Measurements from ENCODE around the gene SPHK1.

DNA sequence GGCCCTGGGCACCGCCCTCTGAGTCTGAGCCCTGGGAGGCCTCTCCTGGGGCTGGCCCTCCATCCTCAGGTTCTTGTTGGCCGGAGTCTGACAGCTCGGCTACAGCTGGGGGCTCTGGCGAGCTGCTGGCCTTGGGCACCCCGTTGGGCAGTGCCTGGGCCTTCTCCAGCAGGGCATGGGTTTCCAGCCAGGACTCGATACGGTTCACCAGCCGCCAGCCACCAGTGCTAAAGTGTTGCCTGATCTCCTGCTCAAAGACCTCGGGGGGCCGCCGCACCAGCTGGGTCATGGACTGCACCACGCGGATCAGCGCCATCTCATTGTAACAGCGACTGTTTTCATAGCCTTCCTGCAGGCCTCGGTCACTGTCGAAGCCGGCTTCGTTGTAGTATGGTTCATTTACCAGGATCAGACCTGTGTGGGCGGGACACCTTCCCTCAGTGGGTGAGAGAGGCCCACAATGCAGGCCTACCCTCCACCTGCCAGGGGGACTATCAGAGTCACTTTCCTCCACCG lies 6.8 kb downstream of the SPHK1 start:
- TF ChIP-seq, protein P1, sequence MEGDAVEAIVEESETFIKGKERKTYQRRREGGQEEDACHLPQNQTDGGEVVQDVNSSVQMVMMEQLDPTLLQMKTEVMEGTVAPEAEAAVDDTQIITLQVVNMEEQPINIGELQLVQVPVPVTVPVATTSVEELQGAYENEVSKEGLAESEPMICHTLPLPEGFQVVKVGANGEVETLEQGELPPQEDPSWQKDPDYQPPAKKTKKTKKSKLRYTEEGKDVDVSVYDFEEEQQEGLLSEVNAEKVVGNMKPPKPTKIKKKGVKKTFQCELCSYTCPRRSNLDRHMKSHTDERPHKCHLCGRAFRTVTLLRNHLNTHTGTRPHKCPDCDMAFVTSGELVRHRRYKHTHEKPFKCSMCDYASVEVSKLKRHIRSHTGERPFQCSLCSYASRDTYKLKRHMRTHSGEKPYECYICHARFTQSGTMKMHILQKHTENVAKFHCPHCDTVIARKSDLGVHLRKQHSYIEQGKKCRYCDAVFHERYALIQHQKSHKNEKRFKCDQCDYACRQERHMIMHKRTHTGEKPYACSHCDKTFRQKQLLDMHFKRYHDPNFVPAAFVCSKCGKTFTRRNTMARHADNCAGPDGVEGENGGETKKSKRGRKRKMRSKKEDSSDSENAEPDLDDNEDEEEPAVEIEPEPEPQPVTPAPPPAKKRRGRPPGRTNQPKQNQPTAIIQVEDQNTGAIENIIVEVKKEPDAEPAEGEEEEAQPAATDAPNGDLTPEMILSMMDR (IDR thresholded peaks at IDR 0.05), result no peak
- TF ChIP-seq POLR2AphosphoS5 (IDR thresholded peaks at IDR 0.05) (no peak), POLR2A (IDR thresholded peaks at IDR 0.05) (no peak)

Data from breast epithelium (tissue), 3 donors.